ENCODE results near the gene PRUNE2.

- no peak for TF ChIP-seq CTCF (IDR thresholded peaks at IDR 0.05; ENCODE audit: borderline replicate concordance, extremely low read depth, low read length, poor library complexity, severe bottlenecking)
- TF ChIP-seq EZH2 (IDR thresholded peaks at IDR 0.05; ENCODE audit: borderline replicate concordance, low read depth, low read length, severe bottlenecking), result no peak
Measured at GRCh38 chr9:76943054-76943453, 37.1 kb upstream of the PRUNE2 start.
